Measurements from ENCODE around the gene REG1B.

REG1B gene, protein sequence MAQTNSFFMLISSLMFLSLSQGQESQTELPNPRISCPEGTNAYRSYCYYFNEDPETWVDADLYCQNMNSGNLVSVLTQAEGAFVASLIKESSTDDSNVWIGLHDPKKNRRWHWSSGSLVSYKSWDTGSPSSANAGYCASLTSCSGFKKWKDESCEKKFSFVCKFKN

DNA sequence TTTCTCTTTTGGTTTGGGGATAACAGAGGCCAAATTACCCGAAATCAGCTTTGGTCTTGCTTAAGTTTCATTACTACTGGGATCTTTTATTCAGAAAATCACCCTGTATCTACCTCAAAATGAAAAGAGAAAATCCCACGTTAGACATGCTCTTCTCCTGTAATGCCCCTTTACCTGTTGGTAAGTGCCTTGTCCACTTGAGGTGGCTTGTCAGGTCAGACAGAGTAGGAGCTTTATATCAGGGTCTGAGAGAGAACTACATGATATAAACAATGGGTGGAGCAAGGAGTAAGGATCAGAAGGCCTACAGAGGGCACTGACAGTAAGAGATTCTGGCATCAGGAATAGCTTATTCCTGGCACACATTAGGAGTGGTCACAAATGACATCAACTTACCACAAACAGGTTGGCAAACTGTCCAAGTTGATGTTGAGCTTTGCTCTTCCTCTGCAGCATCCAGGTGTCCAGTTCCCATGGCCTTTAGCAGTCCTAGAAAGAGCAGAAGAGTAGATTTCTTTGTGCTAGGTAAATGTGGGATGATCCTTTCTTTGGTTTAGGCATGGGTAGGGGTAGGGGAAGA, at the start of gene REG1B:
Gene REG1B (minus strand): TSS at position 209 of the 580 bp plus-strand sequence. CDS start 381 bp downstream, outside the sequence.
- DNase-seq (ENCODE audit: low read depth) = no peak

DNA sequence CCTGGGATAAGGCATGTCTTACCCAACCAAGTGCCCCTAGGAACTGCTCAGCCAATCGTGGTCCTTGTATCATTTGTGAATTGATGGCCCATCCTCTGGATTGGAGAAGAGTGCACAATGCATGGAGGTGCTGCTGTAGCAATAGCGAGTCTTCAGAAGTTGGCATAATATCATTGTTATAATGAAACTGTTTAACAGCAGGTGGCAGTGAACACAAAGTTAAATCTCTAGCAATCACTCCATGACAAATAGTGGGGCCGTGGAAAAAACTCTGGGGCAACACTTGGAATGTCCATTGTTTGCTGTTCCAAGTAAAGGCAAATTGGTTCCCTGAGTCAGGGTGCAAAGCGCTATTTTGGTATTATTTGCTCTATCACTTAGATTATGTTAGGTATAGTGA, 43.9 kb upstream of the REG1B start:
- DNase-seq (ENCODE audit: low read depth) = no peak

DNA sequence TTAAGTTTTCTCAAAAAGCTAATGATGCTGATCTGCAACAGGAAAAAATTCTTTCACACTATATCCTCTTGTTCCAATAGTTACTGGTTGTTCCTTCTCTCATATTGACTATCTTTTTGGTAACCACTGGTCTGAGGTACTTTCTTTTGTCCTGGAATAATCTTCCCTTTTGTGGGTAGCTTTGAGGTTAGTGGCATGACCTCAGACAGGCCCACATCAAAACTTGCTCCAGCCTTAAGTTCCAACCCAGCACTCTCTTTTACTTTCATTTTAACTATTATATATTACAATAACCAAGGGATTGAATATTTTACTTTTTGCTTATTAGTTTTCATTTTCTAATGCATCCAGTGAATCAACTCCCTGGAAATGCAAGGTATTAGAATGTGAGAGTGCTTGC, 42.0 kb upstream of the REG1B start:
- no peak for DNase-seq (ENCODE audit: low read depth)

DNA sequence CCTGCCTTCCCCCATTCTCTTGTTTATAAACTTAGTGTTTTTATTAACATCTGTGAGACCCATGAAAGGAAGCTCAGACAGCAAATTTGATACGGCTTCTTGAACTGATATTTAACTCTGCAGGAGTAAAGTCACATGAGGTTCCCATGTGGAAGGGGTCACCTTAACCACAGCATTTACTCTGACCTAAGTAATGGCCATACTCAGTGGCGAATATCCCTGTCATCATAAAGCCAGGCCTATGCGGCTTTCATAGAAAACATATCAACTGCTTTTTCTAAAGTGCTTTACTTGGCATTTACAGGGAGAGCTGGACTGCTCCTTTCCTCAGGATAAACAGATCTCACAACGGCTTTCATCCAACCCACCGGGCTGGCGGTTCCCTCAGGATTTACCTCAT, 41.5 kb upstream of the REG1B start:
- DNase-seq (ENCODE audit: low read depth) = no peak

DNA sequence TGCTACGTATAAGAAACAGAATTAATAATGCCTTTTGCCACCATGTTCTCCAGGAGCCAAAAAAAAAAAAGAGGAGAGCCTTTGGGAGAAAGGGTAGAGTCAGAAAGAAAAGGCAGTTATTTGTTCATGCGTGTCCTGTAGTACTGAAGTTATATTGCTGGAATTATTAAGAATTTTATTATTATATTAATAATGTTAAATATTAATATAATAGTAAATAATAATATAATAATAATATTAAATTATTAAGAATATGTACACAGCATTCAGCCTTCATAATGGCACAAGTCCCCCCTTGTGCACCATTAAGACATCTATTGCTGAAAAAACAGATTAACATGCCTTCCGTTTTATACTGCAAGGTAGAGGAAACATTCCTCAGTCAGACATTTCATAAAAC, 40.6 kb upstream of the REG1B start:
- no peak for DNase-seq (ENCODE audit: low read depth)

DNA sequence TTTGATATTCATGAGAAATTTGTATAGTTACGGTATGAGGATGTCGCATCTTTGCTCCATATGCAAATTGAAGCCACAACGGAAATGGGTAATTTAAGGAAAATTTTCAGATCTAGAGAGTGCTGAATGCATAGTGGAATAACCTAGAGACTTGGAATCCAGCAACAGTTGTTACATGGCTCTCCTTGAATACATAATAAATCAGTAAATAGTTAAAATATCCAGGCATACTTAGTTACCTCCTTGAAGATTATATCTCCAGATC, 37.9 kb upstream of the REG1B start:
- no peak for DNase-seq (ENCODE audit: low read depth)

DNA sequence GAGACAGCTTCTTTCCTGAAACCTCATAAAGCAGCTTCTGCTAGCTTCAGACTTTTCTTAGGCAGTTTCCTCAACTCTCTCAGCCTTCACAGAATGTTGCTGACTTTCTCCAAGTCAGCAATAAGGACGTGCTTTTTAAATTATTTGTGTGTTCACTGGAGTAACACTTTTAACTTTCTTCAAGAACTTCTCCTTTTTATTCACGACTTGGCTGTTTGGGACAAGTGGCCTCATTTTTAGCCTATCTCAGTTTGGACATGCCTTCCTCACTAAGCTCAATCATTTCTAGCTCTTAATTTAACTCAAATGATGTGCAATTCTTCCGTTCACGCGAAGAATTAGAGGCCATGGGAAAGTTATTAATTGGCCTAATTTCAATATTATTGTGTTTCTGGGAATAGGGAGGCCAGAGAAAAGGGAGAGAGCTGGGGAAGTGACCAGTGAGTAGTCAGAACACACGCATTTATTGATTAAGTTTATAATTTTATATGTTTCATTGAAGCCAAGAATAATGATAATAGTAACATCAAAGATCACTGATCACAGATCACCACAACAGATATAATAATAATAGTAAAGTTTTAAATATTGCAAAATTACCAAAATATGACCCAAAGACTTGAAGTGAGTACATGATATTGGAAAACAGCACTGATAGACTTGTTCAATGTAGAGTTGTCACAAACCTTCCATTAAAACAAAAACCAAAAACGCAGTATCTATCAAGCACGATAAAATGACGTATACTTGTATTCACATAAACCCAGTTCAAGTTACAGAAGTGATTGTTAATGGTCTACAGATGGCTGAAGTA, 37.3 kb upstream of the REG1B start:
- DNase-seq (ENCODE audit: low read depth) = no peak

DNA sequence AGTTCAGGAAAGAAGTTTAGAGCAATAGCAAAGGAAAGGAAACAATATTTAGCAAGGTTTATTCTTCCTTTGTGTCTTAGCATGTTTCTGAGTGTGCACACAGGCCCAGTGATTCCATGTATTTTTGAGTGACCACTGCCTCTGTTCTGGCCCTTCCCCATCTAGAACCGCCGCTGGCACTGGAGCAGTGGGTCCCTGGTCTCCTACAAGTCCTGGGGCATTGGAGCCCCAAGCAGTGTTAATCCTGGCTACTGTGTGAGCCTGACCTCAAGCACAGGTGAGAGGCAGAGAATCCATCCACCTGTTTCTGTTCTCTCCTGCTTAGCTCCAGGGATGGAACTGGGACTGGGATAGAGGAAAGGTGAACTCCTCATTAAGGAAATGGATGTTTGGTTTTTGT, 34.9 kb upstream of the REG1B start:
- DNase-seq (ENCODE audit: low read depth) = no peak

DNA sequence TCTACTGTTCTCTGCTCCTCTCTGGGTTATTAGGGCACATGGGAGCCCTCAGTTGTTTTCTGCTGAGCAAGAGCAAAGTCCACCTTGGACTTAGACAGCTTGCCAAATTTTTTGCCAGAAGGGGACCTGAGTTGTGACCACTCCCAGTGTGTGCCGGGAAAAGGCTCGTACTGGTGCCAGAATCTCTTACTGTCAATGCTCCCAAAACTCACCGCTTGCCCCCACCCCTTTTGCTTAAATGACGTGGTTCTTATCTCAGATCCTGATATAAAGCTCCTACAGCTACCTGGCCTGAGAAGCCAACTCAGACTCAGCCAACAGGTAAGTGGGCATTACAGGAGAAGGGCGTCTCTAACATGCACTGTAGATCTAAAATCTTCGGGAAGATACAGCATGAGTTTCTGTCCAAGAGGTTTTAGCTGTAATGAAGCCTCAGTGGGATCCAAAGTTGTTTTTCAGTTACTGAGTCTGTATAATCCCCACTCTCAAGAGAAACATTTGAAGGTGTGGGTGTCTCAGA, 32.5 kb upstream of the REG1B start, which contains the start of gene REG1A:
Gene REG1A (plus strand): TSS at position 295 of the 520 bp plus-strand sequence. CDS start 374 bp downstream, outside the sequence.
- no peak for DNase-seq (ENCODE audit: low read depth)

DNA sequence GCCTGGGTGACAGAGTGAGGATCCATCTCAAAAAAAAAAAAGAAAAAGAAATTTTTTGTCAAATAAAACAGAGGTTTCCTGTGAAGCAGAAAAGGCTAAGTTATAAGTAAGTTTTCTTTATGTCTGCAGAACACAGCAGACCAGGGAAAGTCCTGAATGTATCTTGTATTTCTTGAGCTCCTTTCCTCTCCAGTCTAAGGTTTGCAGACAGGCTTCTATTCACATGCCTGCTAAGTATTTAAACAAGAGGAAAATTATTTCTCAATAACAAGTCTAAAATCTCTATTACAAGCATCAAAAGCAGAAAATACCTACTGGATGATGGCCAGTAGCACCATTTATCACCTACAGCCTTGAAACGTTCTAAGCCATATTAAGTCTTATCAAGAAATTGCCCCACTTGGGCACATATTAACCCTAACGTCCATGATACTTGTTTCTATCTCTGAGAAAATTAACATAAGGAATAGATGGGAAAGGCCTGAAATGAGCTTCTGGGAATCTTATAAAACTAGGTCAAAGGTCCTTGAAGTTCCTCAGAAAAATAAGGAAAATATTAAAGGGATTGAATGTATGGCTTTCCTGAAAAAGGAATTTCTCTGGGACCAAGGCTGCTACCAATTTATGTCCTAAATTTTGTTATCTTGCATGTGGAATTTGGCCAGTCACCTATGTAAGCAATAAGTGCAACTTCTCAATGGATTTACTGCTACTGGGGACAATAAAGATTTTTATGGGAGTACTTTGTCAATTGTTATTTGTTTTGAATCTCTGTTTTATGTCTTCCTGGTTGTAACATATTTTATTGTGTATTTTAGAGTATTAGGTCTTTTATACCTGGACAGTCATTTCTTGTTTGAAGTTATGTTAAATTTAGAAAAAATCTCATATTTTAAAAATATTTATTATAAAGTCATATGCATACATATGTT, 29.5 kb upstream of the REG1B start:
- DNase-seq (ENCODE audit: low read depth) = no peak

DNA sequence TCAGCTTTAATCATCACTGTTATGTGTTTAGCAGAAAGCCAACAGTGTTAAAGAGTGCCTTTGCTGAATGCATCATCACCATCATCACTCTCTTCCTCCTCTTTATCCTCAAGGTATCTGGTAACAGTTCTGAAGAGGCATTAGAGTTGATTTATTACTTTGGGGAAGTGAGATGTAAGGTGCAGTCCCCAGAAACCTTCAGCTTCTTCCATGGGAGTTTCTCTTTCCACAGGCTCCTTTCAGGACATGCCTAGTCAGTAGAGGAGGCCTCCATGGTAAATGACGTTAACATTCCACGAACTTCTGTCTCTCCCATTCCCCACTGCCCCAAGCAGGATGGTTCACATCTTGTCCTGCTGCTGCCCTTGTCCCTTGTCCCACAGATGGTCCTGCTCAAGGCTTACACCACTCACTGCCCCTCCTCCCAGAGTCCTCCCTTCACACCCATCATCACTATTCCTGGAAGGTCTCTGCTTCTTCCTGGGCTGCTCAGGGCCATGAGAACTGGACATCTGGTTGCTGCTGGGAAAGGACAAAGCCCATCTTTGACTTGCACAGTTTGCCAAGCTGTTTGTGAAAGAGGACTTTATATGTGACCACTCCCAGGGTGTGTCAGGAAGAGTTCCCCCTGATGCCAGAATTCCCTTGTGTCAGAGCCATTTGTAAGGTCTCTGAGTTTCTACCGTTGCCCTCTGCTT, 27.2 kb upstream of the REG1B start:
- no peak for DNase-seq (ENCODE audit: low read depth)

DNA sequence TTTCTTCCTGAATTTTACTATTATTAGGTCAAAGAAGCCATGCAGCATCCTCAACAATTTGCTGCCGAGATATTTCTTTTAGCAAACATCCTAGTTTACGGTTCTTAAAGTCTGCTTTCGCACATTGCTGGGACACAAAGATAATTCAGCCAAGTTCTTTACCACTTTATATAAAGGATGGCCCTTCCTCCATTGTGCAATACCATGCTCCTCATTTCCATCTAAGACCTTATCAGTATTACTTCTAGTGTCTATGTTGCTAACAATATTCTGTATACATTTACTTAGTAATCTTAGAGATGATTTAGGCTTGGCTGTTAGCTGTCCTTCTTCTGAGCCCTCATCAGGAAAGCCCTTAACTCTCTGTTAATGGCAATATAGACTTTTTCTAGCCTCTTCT, 24.5 kb upstream of the REG1B start:
- DNase-seq (ENCODE audit: low read depth) = no peak

DNA sequence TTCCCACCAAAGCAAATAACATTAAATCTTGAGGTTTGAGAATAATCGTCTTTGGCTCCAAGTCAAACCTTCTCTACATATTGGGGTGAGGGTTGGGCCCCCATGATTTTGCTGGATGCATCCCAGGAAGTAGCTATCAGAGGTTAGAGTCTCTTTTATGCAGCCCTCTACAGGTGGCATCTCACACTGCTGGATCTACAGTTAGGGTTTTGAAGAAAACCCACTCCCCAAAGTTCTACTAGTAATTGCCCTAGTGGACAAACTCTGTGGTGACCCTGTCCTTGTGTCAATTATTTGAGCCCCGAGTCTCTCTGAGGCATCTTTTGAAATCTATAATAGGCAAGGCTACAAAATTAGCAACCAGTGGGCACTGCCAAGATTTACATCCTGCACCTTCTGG, 17.5 kb upstream of the REG1B start:
- no peak for DNase-seq (ENCODE audit: low read depth)

DNA sequence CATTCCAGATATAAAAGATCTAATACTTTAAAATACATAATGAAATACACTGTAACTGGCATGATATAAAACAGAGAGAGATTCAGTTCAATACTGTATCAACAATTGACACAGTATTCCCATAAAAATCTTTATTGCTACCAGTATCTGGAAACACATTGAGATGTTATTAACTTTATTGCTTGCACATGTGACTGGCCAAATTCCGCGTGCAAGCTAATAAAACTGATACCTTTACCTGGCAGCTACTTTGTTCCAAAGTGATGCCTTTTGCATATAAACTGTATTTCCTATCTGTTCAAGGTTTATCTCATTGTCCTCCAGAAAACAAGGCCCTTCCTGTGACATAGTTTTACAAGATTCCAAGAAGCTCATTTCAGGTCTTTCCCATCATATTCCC, 15.4 kb upstream of the REG1B start:
- no peak for DNase-seq (ENCODE audit: low read depth)

DNA sequence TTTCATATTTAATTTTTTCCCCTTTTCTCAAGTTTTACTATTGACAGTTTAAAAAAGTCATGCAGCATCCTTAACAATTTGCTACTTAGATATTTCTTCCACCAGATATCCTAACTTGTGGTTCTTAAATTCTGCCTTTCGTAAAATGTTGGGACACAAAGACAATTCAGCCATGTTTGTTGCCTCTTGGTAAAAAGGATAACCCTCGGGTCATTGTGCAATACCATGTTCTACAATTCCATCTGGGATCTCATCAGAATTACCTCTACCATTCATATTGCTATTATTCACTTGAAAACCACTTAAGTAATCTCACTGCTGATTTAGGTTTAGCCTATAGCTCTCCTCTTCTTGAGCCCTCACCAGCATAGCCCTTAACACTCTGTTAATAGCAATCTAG, 13.2 kb upstream of the REG1B start:
- no peak for DNase-seq (ENCODE audit: low read depth)

DNA sequence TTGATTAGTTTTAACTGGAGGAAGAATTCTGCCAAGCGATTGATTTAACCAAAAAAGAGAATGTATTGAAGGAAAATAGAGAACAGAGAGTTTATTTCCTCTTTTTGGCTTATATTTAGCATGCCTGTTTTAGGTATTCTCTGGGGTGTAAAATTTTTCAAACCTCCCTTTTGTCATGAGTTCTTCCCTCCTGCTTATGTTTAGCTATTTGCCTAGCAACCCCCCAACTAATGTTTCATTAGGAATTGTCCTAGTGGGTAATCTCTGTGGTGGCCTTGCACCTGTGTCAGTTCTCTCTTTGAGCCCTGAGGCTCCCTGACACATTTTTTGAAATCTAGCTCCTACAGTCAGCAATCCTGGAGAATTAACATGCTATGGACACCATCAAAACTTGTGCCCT, 12.5 kb upstream of the REG1B start:
- DNase-seq (ENCODE audit: low read depth) = no peak

DNA sequence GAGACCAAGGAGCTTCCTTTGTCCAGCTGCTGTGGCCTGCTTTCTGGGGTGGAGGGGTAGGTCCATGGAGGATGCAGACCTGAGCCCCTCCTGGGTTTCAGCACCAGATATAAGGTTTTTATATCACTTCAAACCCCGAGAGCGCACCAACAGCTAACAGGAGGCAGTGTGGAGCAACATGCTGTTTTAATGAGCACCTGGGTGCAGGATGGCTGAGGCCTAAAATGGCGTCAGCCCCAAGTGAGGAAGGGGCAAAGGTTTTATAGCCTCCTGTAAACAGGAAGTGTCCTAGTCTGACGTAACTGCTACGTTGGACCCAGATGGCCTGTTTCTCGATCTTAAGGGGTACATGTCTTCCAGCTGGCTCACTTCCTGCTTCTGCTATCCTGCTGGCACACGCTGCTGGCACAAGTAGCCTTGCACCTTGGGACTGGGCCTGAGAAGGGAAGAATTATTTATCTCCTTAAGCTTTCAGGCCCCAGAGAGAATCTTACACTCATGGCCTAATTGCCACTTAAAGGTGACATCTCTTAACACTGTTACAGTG, 11.4 kb upstream of the REG1B start:
- DNase-seq (ENCODE audit: low read depth) = no peak

DNA sequence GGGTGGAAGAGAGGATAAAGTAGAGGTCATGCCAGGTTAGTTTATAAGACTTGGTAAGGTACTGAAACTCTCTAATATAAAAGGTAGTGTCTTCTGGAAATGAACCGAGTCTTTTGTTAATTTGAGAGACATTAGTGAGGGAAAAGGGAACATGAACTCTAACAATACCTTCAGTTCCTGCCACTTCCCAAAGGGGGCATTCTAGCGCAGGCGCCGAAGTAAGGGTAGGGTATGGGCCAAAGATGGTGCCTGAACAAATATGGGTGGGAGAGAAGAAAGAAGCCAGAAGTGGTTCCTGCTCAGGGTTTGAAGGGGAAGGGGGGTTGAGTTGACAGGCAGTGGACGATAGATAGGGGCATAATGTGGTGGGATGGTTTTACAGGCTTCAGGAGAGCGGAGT, 10.1 kb upstream of the REG1B start:
- no peak for DNase-seq (ENCODE audit: low read depth)

DNA sequence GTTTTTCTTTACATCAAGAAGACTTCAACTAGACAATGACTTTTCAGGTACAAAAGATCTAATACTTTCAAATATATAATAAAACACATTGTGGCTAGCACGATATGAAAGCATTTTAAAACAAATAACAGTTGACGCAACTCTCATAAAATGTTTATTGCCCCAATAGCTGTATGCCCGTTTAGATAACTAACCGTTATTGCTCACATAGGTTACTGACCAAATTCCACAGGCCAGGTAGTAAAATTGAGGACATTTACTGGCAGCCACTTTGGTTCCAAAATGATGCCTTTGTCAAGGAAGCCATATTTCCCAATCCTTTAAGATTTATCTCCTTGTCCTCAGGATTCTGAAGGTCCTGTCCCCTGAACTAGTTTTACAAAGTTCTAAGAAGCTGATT, 2.9 kb upstream of the REG1B start:
- DNase-seq (ENCODE audit: low read depth) = no peak

DNA sequence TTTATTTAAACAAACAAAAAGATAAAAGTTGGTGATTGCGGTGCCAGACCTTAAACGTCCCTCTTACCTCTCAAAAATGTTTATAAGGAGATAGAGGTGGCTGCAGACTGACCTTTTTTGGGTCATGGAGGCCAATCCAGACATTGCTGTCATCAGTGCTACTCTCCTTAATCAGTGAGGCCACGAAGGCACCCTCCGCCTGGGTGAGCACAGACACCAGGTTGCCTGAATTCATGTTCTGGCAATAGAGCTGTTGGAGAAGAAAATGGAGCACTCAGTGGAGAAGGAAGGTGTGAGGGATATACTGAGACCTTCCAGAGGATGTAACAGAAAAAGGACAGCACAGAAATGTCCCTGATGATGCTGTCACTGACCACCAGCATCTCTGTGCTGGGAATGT, 1.5 kb downstream of the REG1B start:
- no peak for DNase-seq (ENCODE audit: low read depth)

DNA sequence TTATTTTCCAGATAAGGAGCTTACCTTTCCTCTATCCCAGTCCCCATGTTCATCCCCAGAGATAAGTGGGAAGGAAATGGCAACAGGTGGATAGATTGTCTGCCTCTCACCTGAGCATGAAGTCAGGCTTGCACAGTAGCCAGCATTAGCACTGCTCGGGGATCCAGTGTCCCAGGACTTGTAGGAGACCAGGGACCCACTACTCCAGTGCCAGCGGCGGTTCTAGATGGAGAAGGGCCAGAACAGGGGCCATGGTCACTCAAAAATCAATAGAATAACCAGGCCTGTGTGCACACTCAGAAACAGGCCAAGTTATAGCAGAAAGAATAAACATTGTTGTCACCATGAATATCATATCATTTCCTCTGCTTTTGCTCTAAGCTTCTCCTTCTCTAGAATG, 2.4 kb downstream of the REG1B start:
- no peak for DNase-seq (ENCODE audit: low read depth)

Data from iris pigment epithelial cell (primary cell).